LHCN-M2 (cell line): ENCODE data around the gene GRAMD1B. TPM values are rescaled to one million over a fixed set of nuclear protein-coding genes. Genes with fewer than 3 reads are reported as not detected.

ENCODE experiments used
- DNase-seq: peaks from one replicate; pipeline ENCODE4 v3.0.0-alpha.2; 2012; ENCODE audit warnings: low read depth
- total RNA-seq: library from RNA; depleted of rRNA; stranded (reverse); fragments of >200 nt; gene quantifications from 2 replicates; pipeline ENCODE4 v1.2.3, GENCODE V29; 2014

Gene GRAMD1B
- total RNA-seq, 1 experiment from 2014 or later, result 4.2 TPM

DNA sequence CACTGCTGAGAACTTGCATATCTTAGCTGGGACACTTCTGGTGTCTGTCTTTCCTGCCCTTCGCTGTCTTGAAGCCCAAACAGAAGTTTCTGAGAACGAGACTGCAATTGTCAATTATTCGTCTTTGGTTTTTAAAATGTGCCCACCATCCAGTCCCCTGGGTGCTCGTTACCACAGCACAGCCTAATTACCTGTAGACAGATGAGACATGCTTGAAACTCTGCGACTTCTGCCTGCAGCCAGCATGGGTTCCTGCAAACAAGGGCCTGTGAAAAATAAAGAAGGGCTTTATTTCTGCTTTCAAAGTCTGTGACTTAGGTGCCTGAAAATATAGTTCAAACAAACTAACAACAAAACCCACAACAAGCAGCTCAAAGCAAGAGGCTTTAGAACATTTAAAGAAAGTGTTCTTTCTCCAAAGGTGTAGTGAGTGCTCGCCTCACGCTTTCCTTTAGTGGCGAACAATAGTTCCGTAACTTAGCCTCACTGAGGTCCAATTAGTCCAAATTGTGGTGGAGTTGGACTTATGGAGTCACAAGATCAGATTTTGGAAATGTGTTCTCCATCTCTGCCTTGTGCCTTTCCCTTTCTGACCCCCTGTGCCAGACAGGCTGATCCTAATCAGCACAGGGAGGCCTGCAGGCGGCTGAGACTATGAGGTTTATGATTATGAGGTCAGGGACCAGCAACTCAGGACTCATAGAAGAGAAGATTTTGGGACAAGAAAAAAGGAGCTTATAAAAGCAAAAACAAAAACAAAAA is 20.4 kb upstream of the GRAMD1B start:
- DNase-seq, result no peak

DNA sequence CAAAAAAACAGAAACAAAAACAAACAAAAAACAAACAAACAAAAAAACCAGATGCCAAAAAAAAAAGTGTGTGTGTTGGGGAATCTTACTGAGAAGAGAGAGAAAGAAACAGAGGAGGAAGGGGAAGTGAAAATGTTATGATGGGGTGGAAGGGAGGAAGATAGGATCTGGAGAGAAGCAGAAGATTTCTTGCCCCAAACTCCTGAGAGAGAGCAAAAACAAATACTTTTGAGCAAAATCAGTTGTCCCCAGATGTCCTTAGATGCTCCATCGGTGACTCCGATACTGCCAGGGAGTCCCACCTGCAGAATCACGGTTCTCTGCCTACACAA is 19.9 kb upstream of the GRAMD1B start:
- no peak for DNase-seq

DNA sequence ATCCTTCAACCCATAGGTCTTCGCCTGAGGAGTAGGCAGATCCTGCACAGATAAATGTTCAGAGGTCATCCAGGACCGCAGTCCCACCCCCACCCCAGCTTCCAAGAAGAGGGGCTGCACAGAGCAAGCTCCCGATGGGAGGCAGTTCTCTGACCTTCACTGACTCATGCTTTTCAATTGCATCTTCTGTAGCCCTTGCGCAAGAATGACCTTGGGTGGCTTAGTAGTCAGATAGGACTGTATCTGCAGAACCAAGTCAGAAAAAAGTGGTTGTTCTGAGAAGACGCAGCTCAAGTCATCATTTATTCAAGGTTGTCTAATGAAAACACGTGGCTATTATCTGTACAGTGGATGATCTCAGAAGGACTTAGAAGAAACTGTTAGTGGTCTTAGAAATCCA is 16.4 kb upstream of the GRAMD1B start:
- peak; percentile 5 for DNase-seq

DNA sequence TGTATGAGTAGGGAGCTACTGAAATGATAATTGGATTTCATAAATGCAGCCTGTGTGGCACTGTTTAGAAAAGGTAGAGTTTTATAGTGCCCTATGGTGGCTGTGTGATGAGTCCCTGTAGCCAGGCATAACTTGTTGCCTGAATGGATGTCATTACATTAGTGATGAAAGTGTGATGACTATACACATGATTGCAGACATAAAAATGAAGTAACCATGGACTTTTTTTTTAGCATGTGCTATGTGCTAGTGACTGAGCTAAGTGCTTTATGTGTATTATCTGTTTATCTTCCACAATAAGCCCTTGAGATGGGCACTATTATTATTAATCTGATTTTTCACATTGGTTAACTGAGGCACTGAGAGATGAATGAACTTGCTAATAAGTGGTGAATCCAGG is 13.5 kb upstream of the GRAMD1B start:
- DNase-seq, result no peak

DNA sequence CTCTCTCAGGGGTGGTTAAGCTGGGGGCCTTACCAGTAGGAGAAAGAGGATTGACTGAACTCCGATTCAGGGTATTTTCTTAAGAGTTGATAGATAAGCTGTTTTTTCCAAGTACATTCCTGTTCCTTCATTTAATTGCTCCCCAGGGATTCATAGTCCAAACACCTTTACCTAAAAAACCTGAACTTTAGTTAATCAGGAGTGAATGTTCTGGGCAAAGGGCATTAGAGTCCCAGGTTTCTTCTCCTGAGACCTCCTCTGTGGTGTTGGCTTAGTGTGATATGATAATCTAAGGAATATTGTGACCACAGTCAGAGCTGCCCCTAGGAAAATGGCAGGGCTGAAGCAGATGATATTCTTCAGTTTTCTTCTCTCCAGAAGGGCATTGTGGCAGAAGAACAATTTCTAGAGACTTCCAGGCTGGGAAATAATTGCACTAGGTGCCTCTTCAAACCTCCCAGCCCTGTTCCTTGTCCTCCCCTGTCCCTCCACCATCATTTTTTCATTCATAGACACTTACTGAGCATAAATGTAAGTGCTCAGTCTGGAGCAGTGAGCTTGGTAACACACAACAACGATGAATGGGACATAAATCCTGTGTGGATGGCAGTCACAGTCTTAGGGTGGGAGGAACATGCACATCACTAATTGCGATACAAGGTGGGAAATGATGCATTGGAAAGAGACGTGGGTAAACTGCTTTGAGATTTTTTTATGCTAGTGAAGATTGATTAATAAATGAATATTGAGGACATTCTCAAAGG is 11.5 kb upstream of the GRAMD1B start:
- DNase-seq, result no peak

DNA sequence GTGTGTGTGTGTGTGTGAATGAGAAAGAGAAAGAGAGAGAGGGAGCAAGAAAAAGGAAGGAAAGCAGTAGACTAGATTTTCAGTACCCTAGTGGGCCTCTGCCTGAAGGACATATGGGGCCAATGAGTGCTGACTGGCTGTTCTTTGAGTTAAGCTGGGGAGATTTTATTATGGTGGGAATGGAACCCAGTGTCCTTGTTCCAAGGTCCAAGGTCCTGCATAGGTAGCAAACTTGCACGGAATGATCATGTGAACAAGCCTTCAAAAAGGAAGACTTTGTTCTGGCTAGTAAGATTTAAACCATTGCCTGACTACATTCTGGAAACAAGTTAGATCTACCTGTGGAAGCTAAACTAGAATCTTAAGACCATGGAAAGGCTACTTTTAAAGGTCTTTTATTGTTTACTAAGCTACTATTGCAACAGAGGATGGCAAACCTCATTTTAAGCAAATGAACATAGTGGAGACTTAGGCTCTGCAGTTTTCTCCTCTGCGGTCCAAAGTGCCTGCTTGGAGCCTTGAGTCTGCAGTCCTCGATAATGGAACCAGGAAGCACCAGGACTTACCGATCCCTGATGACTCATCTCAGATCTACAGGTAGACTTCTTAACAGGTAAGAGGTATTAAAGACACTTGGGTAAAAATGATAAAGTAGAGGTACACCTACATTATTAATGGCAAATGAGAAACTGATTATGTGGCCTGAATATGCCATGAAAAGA is 10.2 kb upstream of the GRAMD1B start:
- no peak for DNase-seq

DNA sequence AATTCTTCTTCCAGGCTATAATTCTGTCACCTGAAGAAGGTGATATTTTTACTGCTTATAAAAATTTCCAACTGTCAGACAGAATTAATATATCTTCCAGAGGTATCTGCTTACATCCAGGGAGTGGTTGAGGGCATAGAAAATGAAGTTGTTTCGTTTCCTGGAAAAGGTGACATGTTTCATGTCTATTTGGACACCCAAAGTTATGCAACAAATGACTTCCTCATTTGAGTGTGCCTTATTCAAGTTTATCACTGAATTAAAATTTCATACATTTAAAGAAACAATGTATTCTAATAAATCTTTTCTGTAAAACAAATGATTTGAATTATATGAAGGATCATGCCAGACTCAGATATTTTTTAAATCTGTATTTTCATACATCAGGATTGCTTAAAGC is 8.5 kb upstream of the GRAMD1B start:
- no peak for DNase-seq

DNA sequence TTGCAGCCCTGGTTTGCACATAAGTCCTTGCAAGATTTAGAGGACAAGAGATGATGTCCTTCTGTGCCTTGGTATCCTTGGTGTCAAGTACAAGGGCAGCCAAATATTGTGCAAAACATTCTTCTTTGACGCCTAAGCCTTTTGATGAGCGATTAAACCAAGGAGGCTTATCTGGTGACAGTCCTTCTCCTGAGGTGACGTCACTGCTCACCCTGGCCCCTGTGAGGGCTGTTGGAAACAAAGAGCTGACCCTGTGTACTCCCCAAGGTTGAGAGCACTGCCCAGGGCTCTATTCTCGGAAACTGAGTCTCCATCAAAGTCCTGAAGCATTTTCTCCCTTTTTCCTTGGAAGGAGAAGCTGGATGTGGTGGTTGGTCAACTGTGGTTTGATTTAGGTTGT is 4.7 kb upstream of the GRAMD1B start:
- no peak for DNase-seq

DNA sequence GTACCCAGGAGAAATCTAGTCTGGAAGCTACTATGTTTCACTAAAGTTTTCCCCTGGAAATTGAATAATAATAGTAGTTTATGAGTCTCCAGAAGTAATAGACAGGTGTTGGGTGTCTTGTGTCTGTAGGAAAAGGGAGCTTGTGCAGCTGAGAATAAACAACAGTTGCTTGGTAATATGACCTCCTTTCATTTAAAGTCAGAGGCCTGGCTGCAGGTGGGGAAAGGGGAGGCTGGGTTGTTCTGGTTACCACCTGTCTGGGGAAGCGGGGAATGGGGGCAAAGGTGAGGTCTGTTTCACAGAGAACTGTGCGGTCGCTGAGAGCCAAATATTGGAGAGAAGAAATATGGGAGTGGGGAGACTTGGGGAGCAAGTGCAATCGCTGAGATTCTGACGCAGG is 3.3 kb upstream of the GRAMD1B start:
- DNase-seq, result no peak

DNA sequence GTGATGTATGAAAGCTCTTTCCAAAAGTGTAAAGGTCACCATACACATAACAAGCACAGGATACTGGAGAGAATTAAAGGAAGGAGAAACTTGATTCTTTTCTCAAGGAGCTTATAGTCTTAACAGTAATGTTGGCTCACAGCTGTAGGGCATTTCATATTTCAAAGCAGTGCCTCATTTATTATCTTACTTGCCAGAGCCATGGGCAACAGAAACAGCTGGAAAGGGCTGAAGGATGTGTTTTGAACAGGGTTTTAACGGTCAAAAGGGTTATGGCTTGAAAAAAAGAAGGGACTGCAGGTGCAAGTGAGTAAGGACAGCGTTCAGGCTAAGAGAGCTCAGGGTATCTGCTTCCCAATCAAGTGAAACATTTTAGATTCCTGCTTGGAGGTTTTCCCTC is 2.7 kb upstream of the GRAMD1B start:
- no peak for DNase-seq

DNA sequence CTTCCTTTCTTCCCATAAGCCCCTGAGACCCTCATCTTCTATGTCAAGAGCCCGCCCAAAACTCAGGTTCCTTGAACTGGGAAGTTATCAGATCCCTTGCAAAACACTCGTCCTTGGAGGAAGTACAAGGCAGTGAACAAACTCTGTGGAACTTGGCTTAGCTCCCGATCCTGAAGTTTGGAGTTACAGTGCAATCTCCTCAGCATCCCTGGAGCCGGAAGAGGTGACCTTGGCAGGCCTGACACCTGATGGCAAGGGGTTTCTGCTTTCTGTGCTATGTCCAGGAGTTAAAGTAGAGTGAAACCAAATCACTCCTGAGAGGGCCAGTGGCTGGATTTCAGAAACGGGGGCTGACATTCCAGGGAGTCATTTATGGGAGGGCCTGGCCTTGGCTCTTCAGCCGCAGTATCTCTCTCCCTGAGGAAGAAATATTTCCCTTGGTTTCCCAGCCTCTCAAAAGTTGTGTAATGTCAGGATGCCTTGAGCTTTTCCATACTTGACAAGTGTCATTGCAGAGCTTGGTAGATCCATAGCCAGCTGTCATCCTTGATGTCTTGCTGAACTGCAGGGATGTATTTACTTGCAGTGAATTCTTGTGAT is 1.9 kb upstream of the GRAMD1B start:
- DNase-seq, result no peak

DNA sequence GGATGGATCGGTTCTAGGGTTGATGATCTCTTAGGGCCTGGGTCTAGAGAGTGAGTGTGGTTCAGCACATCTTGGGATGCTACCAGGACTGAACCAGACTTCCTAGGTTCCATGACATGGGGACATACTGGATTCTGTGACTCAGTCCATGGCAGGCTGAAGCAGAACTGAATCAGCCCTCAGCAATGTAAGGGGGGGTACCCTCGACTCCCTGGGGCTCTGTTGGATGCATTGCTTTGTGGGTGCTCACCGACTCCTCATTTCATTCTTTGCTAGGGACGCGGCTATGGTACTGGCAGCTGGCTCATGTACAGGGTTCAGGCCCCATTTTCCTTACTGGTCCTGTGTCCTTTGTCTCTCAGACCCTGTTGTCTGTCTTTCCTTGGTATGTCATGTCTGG is 733 bp upstream of the GRAMD1B start:
- DNase-seq, result peak; percentile 55

DNA sequence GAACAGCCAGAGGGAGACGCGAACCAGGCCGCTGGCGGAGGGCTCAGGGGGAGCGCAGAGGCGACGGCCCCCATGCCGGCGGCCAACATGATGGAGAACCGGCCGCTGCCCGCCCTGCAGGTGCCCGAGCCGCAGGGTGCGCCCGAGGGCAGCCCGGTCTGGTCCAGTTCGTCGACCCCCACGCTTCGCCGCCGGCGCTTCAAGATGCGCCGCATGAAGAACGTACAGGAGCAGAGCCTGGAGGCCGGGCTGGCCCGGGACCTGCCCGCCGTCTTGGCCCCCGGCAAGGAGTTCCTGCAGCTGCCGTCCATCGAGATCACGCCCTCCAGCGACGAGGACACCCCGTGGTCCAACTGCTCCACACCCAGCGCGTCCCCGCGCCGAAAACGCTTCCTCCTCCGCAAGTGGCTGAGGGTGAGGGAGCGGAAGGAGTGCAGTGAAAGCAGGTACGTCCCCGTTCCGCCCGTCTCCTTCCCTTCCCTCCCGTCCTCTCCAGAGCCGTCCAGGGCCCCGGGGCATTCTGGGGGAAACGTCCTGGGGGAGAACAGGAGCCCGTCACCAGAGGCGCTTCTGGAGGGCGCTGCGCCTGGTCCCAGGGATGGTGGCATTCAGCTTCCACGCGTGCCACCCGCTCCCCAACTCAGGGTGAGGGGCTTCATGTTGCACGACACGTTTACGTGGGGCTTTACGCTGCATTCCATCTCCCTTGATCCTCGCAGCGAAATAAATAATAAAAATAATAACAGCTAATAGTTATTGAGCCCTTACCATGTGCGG is 840 bp downstream of the GRAMD1B start:
- peak; percentile 29 for DNase-seq

DNA sequence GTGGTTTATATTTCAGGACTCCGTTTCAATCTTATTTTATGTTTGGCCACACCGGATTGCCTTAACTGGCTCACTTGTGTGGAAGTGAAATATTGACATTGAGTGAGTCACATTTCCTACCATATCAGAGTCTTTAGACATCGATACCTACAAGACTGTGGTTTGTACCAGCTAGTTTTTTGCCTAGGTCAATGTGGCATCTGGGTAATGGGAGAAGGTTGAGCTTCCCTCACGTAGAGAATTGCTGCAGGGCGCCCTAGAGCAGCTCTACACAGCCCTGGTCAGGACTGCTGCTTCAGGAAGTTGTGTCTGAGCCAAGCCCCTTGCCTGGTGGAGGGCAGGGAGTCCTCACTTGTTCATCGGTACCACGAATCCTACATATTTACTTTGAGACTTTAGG is 1.6 kb downstream of the GRAMD1B start:
- DNase-seq, result no peak

DNA sequence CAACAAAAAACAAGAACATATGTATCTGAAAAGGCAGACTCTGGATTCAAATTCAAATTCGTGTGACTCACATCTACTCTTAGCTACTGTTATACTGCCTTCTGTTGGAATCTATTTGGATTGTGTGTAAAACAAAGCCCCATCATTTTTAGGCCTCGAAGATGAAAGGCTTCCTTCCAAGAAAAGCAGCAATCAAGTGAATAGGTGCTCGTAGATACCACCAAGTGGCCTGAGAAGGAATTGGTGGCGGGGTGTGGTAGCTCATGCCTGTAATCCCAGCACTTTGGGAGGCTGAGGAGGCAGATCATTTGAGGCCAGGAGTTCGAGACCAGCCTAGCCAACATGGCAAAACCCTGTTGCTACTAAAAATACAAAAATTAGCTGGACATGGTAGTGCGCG is 4.2 kb downstream of the GRAMD1B start:
- DNase-seq, result peak; percentile 20

DNA sequence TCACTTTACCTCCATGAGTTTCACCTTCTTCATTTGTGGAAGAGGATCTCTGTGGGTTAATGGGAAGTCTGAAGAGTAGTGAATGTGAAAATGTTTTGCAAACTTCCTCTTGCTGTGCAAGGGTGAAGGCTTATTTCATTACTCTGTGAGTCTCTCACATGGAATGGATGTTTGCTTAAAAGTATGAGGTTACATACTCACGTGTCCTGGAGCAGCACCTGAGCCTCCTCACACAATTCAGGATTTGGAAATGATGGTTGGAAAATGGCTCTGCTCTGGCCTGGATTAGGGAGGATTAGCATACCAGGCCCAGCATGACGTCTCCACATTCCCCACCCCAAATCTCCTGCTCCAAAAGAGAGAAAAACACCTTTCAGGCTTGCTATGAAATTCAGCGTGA is 4.8 kb downstream of the GRAMD1B start:
- DNase-seq, result no peak

DNA sequence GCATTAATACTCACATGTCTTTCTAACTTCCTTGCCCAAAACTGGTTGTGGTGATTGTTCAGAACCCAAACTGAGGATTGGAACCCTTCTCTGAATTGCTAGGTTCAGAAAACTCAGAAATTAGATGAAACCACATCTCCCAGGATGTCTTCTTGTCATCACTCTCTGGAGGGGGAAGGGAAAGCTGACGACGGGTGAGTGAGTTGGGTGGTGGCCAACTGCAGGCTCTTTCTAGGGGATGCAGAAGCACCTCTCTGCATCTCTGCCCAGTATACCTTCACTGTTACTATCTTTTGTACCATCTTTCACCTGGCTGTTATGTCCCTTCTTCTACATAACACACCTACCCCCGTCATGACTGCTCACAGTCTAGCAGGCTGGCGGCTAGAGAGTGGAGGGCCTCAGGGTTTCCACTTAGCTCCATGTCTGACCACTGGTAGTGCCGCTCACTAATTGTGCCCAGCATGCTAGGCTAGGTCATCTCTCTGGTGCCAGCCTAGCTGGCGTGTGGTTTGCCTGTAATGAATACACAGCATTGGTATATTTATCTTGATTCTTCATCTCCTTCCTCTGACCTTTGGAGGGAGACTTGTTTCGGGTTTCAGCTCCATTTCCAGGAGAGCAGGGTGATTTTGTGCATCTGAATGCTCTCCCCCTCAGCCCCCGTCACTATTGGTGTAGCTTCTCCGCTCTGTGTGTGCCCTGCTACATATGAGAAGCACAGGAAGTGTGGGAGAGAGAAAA is 7.3 kb downstream of the GRAMD1B start:
- no peak for DNase-seq

DNA sequence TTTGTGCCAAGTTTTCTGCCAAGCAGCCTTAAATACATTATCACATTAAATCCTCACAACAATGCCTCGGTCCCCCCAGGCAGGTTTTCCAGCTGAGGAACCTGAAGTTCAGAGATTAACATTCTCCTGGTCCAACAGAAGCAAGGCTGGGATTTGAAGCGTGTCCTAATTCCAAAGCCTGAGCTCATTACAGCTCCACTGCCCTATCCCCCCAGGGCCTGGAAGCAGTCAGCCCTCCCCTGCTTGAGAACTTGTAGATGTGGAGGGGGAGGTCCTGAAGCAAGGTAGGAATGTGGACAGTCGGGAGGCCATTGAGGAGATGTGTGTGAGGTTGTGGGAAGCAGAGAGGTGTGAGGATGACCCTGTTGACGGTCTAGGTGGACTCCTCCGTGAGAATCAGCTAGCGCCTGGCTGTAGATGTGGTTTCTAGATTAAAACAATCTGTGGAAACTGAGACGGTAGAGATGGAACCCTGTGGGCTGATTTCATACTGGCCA is 8.1 kb downstream of the GRAMD1B start:
- DNase-seq, result no peak

DNA sequence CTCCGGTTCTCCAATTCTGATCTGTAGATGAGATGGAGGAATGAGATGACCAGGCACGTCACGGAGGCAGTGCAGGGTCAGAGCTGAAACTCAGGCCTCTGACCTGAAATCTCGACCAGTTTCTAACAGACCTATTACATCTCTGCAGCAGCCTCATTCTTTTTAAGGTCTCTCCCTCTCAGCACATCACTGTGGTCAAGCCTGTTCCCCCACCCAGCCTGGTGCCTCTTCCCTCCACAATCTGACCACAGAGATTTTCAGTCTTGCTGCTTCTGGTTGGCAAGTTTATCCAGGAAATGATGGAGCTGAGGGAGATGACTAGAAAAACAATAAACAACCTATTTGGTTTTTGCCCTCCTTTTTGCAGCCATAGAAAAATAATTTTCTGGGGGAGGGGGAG is 9.5 kb downstream of the GRAMD1B start:
- no peak for DNase-seq

DNA sequence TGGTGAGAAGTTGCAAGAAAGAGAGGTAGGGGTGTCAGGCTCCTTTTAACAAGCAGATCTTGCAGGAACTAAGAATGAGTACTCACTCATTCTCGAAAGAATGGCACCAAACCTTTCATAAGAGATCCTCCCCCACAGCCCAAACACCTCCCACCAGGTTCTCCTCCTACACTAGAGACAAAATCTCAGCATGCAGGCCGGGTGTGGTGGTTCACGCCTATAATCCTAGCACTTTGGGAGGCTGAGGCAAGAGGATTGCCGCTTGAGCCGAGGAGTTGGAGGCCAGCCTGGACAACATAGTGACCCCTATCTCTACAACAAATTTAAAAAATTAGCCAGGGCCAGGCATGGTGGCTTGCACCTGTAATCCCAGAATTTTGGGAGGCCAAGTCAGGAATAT is 11.1 kb downstream of the GRAMD1B start:
- DNase-seq, result no peak
